ENCODE measurements around the gene HOXA7. TPM values are rescaled to one million over a fixed set of nuclear protein-coding genes. Genes with fewer than 3 reads are reported as not detected.

HOXA7 gene
- total and polyA plus RNA-seq, 2 donors (not counting 3 experiments of a cell fraction or from before 2014, with no cell fraction given) = 18.1 to 18.5 TPM

GRCh38 chr7:27110186-27111031, 46.1 kb downstream of the HOXA7 start:
- no peaks in the 10 kb centered on the region for H3K27me3 ChIP-seq (ENCODE audit: control insufficient read depth in 2 of 2, insufficient read depth in 2 of 2, low read length in 2 of 2)
- H3K9ac ChIP-seq (replicated peaks; ENCODE audit: extremely low read depth, insufficient read depth, low read length) = peak overlapping the region; percentile 6
- ChIA-PET POLR2A (interaction anchor here (1.4 kb wide), 1 partner anchor 55 kb away, joined by 4 read pairs; the partner anchor contains the start of gene HOXA9), CTCF (interaction anchor here (0.8 to 3.7 kb wide), 8 partner anchors 10 to 428 kb away, joined by 3 to 36 read pairs (median 4); partner anchors contain the start of genes HOXA1 and HOXA4)
- no peaks in the 10 kb centered on the region for H4K20me1 ChIP-seq (replicated peaks; ENCODE audit: control insufficient read depth, extremely low read depth, insufficient read depth, low read length)
- no peak overlapping the region for H3K4me3 ChIP-seq (replicated peaks in 1 of 3; ENCODE audit: insufficient read depth in 1 of 3, low read depth in 1 of 3, low read length in 3 of 3)
- DNase-seq (ENCODE audit: low read depth, low spot score) (peak; percentile 16), FAIRE-seq (no peak)
- H3K27ac ChIP-seq (ENCODE audit: insufficient read depth, low read depth, low read length) = peak overlapping the region; percentile 96
- no TSS peak for BruUV-seq (replicated peaks)
- no peak overlapping the region for H2AFZ ChIP-seq (ENCODE audit: low read depth, low read length)
- peaks cover 0 to 5% of the 10 kb centered on the region in 2 experiments for H3K36me3 ChIP-seq (ENCODE audit: control insufficient read depth in 2 of 2, extremely low read depth in 1 of 2, insufficient read depth in 2 of 2, low read length in 2 of 2)
- peak overlapping the region; percentile 97 for H3K4me2 ChIP-seq (ENCODE audit: insufficient read depth, low read length)
- TF ChIP-seq POLR2AphosphoS5 (IDR thresholded peaks at IDR 0.05; ENCODE audit: insufficient read depth, low read depth, low read length) = no peak
- TF ChIP-seq JUN (IDR thresholded peaks at IDR 0.05; ENCODE audit: borderline replicate concordance, insufficient read depth, insufficient read length, low read depth) = no peak
- no peak for TF ChIP-seq FOS (IDR thresholded peaks at IDR 0.05; ENCODE audit: borderline replicate concordance, insufficient read depth, low read length)
- TF ChIP-seq MAX (IDR thresholded peaks at IDR 0.05; ENCODE audit: insufficient read depth, insufficient read length) = no peak
- no peak for TF ChIP-seq CTCF (IDR thresholded peaks at IDR 0.05; ENCODE audit: extremely low read depth in 1 of 2, insufficient read depth in 1 of 2, low read depth in 1 of 2, low read length in 2 of 2)
- TF ChIP-seq MYC (IDR thresholded peaks at IDR 0.05; ENCODE audit: low read depth, low read length) = no peak
- no peak for TF ChIP-seq POLR2A (IDR thresholded peaks at IDR 0.05; ENCODE audit: low read depth, low read length)
- intact Hi-C loops (cut with micrococcal nuclease) (loop anchor here (10.0 kb wide), 1 partner anchor 956 kb away; the partner anchor contains the start of gene NFE2L3), dilution Hi-C loops (cut with MboI; ENCODE audit: extremely low pct_ligation_motif_present, low sequenced_read_pairs) (no loop called here)
- H3K9me1 ChIP-seq (replicated peaks; ENCODE audit: control insufficient read depth, extremely low read depth, insufficient read depth, low read length) = no peaks in the 10 kb centered on the region
- no peaks in the 10 kb centered on the region for H3K9me3 ChIP-seq (replicated peaks; ENCODE audit: control insufficient read depth, insufficient read depth, low read length)
- peaks cover 82% of the 10 kb centered on the region for H3K4me1 ChIP-seq (ENCODE audit: control insufficient read depth, extremely low read depth, insufficient read depth, low read length)
- peaks cover 73% of the 10 kb centered on the region for H3K79me2 ChIP-seq (ENCODE audit: control insufficient read depth, insufficient read depth, low read length)
